GM12891 (cell line): ENCODE measurements around the gene NHLRC2.
"Not testable (repeated sequence)": the region's sequence is repeated elsewhere in the genome, so short reads cannot be mapped to it uniquely, and the experiment has no call there.

ENCODE experiments used
- POLR2A ChIP-seq: IDR thresholded peaks from 2 replicates; pipeline ENCODE4 v1.6.1; 2011; ENCODE audit warnings: low read depth, low read length, control low read depth
- POLR2AphosphoS5 ChIP-seq: IDR thresholded peaks from 2 replicates; pipeline ENCODE4 v1.6.1; 2011; ENCODE audit warnings: low read depth, low read length, control low read depth
- SPI1 ChIP-seq: IDR thresholded peaks from 2 replicates; pipeline ENCODE4 v1.6.1; 2011; ENCODE audit warnings: low read depth, low read length, control low read depth

DNA sequence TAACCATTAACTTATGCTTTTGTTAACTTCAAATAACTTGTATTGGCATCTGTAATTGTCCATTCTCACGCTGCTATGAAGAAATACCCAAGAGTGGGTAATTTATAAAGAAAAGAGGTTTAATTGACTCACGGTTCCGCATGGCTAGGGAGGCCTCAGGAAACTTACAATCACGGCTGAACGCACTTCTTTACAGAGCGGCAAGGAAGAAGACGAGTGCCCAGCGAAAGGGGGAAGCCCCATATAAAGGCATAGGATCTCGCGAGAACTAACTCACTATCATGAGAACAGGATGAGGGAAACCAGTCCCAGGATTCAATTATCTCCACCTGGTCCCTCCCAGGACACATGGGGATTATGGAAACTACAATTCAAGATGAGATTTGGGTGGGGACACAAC, 25.9 kb upstream of the NHLRC2 start:
- not testable (repeated sequence) for TF ChIP-seq POLR2A, POLR2AphosphoS5, SPI1
